Right lobe of liver (tissue), 6 donors: ENCODE results near the gene RAB10. TPM values are rescaled to one million over a fixed set of nuclear protein-coding genes. Genes with fewer than 3 reads are reported as not detected.

Experiments
- ATAC-seq, 4 donors: fragments of 200-7000 bp; cut with Tn5 transposase; one replicate each; pipeline ENCODE4 v1.9.1; 2020; ENCODE audit warnings: mild to moderate bottlenecking in 4 of 4, moderate library complexity in 4 of 4
- DNase-seq, 3 donors: peaks; one replicate each; pipeline ENCODE4 v3.0.0-alpha.2; 2020
- H3K27ac ChIP-seq, 3 donors: fragments of 200-600 bp; one replicate each; pipeline ENCODE4 v1.8.0; 2022
- H3K27me3 ChIP-seq, 2 donors: fragments of 200-600 bp; one replicate each; pipeline ENCODE4 v1.8.0; 2022
- H3K36me3 ChIP-seq, 4 donors: fragments of 200-600 bp; sonication (generic) in 1 of 4; one replicate each; pipeline versions ENCODE4 v1.5.1 to v1.8.0; 2017 to 2022; ENCODE audit warnings: control low read depth in 1 of 4
- H3K4me1 ChIP-seq, 4 donors: fragments of 200-600 bp; sonication (generic) in 1 of 4; one replicate each; pipeline versions ENCODE4 v1.5.1 to v1.8.0; 2017 to 2022; ENCODE audit warnings: control low read depth in 1 of 4
- H3K4me3 ChIP-seq, 3 donors: fragments of 200-600 bp; one replicate each; pipeline ENCODE4 v1.8.0; 2022
- H3K9me3 ChIP-seq, 4 donors: fragments of 200-600 bp; sonication (generic) in 1 of 4; one replicate each; pipeline versions ENCODE4 v1.5.1 to v1.8.0; 2017 to 2022; ENCODE audit warnings: control low read depth in 1 of 4
- CTCF ChIP-seq, 4 donors: fragments of 200-600 bp in 3 of 4; fragments of 450-650 bp in 1 of 4; IDR thresholded peaks; one replicate each; pipeline versions ENCODE4 v1.5.1 to v1.8.0; 2016 to 2022; ENCODE audit warnings: antibody characterized with exemption in 4 of 4, mild to moderate bottlenecking in 2 of 4
- POLR2A ChIP-seq: fragments of 450-650 bp; IDR thresholded peaks from one replicate; pipeline ENCODE4 v1.6.1; 2017; ENCODE audit warnings: antibody characterized with exemption, mild to moderate bottlenecking
- WGBS: methylation state at CpG from one replicate; pipeline ENCODE4 v1.1.6; 2018; ENCODE audit warnings: low coverage, low lambda C conversion rate; ENCODE audit not compliant: insufficient coverage; ENCODE audit errors: missing lambda C conversion rate; 5-methylcytosine and 5-hydroxymethylcytosine counted together
- intact Hi-C, 2 donors: fragments of 100-400 bp; cut with DNase I; formaldehyde crosslinking; loops; one replicate each; pipeline versions ENCODE4 v1.11.2 to v1.14.1; 2022
- total RNA-seq, 6 experiments: library from RNA; depleted of rRNA in 2 of 6; stranded (reverse); fragments of >200 nt in 2 of 6; fragmentation: NEBNext Ultra II Directional in 3 of 6; extraction: Animal tissue kit (Norgen Biotek cat#: 25700) in 3 of 6; gene quantifications; one replicate each; pipeline versions ENCODE4 v1.1.0 to v1.2.4, GENCODE V29; 2016 to 2023
- donor health status: DM: no; HTN: yes; CAD: no.
- donor health status: DM: no; HTN: no; CAD: no.
- donor health status: DM: no; HTN: no; CAD: no.
- donor health status: DM: no; HTN: yes; CAD: no.
- donor health status: DM: no; HTN: yes; CAD: no.

RAB10 gene
- total RNA-seq, 6 experiments from 2014 or later, result 41.6 to 95.1 (median 70.6) TPM

GRCh38 chr2:26059542-26059941 is 25.7 kb downstream of the RAB10 start:
- WGBS, result 64% methylated on average over 3 of the region's 3 CpGs
- no peaks in the 10 kb centered on the region for H3K9me3 ChIP-seq
- no peak for ATAC-seq
- H3K27me3 ChIP-seq, result no peaks in the 10 kb centered on the region
- TF ChIP-seq CTCF (IDR thresholded peaks at IDR 0.05) (no peak), POLR2A (no peak)
- DNase-seq, result no peak
- H3K4me3 ChIP-seq, result no peak overlapping the region
- intact Hi-C loops, result no loop called here
- H3K36me3 ChIP-seq, result no peaks in the 10 kb centered on the region
- H3K27ac ChIP-seq, result no peak overlapping the region
- H3K4me1 ChIP-seq, result peaks cover 0 to 16% (median 7%) of the 10 kb centered on the region in 4 donors

- intact Hi-C loops, result no loop called here
These were observed 27.7 kb downstream of the RAB10 start for GRCh38 chr2:26061539-26061938.

GRCh38 chr2:26064846-26065245 is 31.0 kb downstream of the RAB10 start:
- no peaks in the 10 kb centered on the region for H3K9me3 ChIP-seq
- no peaks in the 10 kb centered on the region for H3K27me3 ChIP-seq
- intact Hi-C loops, result no loop called here
- H3K4me3 ChIP-seq, result no peak overlapping the region
- TF ChIP-seq CTCF (IDR thresholded peaks at IDR 0.05) (no peak), POLR2A (no peak)
- no peaks in the 10 kb centered on the region for H3K36me3 ChIP-seq
- peaks cover 0 to 11% (median 0%) of the 10 kb centered on the region in 4 donors for H3K4me1 ChIP-seq
- no peak for ATAC-seq
- no peak for DNase-seq
- 100% methylated on average over 2 of the region's 4 CpGs for WGBS
- H3K27ac ChIP-seq, result no peak overlapping the region

More at GRCh38 chr2:26061539-26061938, 27.7 kb downstream of the RAB10 start:
- Histone ChIP-seq H3K27me3 (no peaks in the 10 kb centered on the region), H3K36me3 (no peaks in the 10 kb centered on the region), H3K4me3 (no peak overlapping the region), H3K4me1 (peaks cover 0 to 16% (median 7%) of the 10 kb centered on the region in 4 donors), H3K27ac (no peak overlapping the region), H3K9me3 (no peaks in the 10 kb centered on the region)
- DNase-seq (no peak), ATAC-seq (no peak)
- TF ChIP-seq POLR2A (no peak), CTCF (IDR thresholded peaks at IDR 0.05) (no peak)
- WGBS, result 71% methylated on average over 7 of the region's 7 CpGs

GRCh38 chr2:26067186-26067974 is 33.5 kb downstream of the RAB10 start:
- no peak overlapping the region for H3K27ac ChIP-seq
- no peaks in the 10 kb centered on the region for H3K36me3 ChIP-seq
- intact Hi-C loops, result no loop called here
- DNase-seq, result no peak
- peaks cover 0 to 11% (median under 1%) of the 10 kb centered on the region in 4 donors for H3K4me1 ChIP-seq
- no peaks in the 10 kb centered on the region for H3K27me3 ChIP-seq
- no peak for ATAC-seq
- H3K9me3 ChIP-seq, result no peaks in the 10 kb centered on the region
- TF ChIP-seq CTCF (IDR thresholded peaks at IDR 0.05) (no peak), POLR2A (no peak)
- no peak overlapping the region for H3K4me3 ChIP-seq
- 81% methylated on average over 1 of the region's 1 CpG for WGBS
